Inflammatory macrophage (primary cell): ENCODE data around the gene EIF3L.
A peak's percentile ranks its signal among the peaks of the same experiment; 100 is the strongest.
"Not testable (repeated sequence)": the region's sequence is repeated elsewhere in the genome, so short reads cannot be mapped to it uniquely, and the experiment has no call there.

Source experiments
- DNase-seq, 2 donors: peaks; one replicate each; pipeline ENCODE4 v3.0.0-alpha.2; 2020 to 2022
- total RNA-seq, 18 experiments: gene quantifications; one replicate each; lab custom pipeline; 2026; ENCODE audit warnings: mixed read lengths in 6 of 18, inconsistent platforms in 2 of 18; lab: John Stamatoyannopoulos, UW

The EIF3L gene
- 65.0 to 183 (median 124) reads per million in 18 experiments for total RNA-seq

DNA sequence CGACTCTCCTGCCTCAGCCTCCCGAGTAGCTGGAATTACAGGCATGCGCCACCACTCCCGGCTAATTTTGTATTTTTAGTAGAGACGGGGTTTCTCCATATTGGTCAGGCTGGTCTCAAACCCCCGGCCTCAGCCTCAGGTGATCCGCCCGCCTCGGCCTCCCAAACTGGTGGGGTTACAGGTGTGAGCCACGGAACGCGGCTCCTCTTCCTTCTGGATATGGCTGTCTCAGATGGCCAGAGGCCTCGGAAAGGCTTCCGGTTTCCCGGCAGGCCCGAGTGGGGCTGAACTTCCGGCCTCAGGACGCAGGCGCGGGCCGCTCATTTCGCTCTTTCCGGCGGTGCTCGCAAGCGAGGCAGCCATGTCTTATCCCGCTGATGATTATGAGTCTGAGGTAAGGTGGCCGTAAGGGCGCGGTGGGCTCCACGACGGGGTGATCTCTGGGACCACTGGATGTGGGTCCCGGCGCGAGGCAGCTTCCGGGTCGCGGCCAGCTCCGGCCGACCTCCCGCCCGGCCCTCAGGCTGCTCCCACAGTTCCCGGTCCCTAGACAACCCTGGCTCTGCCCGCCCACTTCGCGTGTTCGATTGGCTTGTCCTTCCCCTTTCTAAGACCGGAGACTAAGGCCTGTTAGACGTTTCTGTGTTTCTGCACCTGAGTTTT lies at the start of gene EIF3L:
TSS of gene EIF3L (plus strand) at position 331 of the 663 bp plus-strand sequence. CDS start at position 362, 31 bp downstream.
- peak; percentile 91 to 95 for DNase-seq

- not testable (repeated sequence) for DNase-seq
Observed at GRCh38 chr22:37799979-37800378, 49.2 kb upstream of the EIF3L start.

DNA sequence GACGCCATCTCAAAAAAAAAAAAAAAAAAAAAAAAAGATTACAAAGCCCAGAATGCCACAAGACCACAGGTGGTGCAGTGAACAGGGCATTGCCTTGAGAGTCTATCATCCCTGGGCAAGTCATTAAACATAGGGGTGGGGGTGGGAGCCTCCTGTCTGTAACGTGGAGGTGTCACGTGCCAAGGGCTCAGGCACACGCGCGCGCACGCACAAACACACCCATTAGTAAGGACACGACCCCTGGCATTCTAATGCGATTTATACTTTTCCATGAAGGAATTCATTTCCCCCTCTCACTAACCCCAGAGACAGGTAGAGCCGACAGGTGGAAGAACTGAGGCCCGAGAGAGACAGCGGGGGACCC lies 47.3 kb upstream of the EIF3L start:
- no peak for DNase-seq

DNA sequence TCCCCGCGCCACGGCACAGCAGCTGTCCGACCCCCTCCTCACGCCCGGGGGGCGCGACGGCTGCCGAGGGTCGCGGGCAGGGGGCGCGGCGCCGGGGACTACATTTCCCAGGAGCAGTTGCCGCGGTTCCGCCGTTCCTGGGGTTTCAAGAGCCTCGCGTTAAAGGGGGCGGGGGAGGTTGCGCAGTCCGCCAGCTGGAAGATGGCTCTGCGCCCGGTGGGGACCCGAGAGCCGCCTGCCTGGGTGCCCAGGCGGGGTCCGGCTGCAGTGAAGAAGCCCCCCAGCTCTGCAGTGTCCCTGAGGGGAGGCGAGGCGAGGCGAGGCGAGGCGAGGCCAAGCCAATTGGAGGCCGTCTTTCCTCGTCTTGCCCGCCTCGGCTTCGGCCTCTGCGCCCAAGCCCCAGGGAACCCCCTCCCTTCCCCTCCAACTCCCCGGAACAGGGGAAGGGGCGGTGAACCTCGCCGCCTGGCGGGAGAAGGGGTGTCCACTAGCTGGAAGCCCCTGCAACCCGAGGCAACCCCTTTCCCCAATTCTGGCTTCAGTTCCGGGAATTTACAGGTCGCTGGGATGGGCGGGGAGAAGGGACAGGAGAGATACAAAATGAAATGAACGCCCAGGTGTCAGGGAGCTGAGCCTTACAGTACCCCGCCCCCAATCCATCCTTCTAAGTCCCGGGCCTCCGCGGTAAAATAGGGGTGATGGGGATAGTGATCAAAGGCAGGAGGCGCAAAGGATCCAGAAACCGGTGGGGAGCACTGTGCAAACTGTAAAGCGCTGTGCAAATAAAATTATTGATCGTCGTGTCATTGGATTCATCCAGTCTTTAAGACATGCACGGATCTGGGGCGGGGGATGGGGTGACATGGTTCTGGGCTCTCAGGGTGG lies 46.7 kb upstream of the EIF3L start:
- DNase-seq, result peak in 1 of 2 donors; percentile 46

DNA sequence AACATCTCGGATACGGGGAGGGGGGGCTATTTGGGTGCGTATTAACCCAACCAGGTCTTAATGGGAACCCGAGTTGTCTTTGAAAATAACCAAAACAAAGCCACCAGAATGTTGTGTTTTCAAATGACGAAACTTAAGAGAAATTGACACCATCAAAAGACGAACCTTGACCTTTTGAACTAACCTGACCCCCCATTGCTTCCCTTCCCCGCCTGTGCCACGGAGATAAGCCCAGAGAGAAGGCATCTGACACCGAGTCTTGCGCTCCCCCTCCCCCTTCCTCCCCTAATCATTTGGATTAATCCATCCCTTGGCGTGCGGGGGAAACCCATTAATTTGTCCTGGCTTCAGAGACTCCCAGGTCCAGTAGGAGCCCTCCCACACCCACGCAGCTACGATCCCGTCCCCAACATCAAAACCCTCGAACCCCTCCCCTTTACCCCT lies 46.0 kb upstream of the EIF3L start:
- DNase-seq, result no peak

GRCh38 chr22:37803639-37804351 lies 45.4 kb upstream of the EIF3L start:
- no peak for DNase-seq

GRCh38 chr22:37804352-37804880 lies 44.8 kb upstream of the EIF3L start:
- no peak for DNase-seq

GRCh38 chr22:37804881-37805809 lies 44.1 kb upstream of the EIF3L start:
- peak; percentile 82 to 83 for DNase-seq

DNA sequence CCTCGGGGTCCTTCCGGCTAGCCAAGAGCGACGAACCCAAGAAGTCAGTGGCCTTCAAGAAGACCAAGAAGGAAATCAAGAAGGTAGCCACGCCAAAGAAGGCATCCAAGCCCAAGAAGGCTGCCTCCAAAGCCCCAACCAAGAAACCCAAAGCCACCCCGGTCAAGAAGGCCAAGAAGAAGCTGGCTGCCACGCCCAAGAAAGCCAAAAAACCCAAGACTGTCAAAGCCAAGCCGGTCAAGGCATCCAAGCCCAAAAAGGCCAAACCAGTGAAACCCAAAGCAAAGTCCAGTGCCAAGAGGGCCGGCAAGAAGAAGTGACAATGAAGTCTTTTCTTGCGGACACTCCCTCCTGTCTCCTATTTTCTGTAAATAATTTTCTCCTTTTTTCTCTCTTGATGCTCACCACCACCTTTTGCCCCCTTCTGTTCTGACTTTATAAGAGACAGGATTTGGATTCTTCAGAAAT lies 43.4 kb upstream of the EIF3L start:
- DNase-seq, result no peak

GRCh38 chr22:37806409-37807333 lies 42.5 kb upstream of the EIF3L start:
- no peak for DNase-seq

DNA sequence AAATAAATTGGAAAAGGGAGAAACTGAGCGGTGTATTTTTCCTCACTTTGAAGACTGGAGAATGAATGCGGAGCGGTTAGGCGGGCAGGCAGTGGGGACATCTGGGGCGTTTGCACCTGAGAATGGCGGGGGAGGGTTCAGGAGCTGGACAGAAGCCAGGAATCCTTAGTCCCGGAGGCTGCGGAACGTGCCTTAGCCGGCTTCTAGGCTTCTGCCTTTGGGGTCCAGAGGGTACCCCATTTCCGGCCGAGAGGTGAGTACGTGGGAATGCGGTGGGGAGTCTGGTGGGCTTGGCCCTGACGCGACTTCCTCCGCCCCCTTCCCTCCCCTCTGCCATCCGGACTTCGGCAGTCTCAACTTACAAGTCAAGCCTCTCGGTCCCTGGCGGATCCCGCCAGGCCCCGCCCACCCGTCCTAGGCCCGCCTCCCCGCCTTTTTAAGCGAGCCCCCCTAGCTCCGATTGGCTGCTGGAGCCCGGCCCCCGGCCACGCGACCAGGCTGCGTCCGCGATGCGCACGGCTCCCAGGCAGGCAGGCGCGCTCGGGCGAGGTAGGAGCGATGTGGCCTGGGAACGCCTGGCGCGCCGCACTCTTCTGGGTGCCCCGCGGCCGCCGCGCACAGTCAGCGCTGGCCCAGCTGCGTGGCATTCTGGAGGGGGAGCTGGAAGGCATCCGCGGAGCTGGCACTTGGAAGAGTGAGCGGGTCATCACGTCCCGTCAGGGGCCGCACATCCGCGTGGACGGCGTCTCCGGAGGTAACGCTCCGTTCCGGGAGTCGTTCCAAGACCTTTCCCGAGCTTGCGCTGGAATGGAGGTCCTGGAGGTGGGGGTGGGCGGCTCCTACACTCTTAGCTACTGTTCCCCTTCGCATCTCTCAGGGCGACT lies 41.6 kb upstream of the EIF3L start, which contains the start of gene GCAT:
TSS of gene GCAT (plus strand) at position 525 of the 884 bp plus-strand sequence. CDS start at position 559, 34 bp downstream.
- peak; percentile 91 to 94 for DNase-seq

GRCh38 chr22:37808294-37808657 lies 40.9 kb upstream of the EIF3L start:
- no peak for DNase-seq

DNA sequence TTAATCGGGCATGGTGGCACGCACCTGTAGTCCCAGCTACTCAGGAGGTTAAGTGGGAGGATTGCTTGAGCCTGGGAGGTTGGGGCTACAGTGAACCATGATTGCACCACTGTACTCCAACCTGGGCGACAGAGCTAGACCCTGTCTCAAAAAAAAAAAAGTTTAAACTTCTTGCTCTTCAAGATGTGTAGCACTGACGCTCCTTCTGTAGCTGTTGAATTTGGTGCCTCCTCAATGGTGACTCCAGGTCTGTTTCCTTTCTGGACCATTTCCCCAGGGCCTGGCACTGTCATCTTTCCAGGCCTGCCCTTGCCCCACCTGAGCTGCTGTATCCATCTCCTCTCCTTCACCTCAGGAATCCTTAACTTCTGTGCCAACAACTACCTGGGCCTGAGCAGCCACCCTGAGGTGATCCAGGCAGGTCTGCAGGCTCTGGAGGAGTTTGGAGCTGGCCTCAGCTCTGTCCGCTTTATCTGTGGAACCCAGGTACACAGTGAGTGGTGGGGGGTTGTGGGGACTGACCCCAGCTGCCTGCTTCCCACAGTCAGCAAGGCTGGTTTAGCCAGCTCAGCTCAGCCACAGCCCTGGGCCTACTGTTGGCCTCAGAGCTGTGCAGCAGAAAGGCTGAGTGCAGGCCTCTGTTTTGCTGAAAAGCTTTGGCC lies 39.4 kb upstream of the EIF3L start:
- DNase-seq, result no peak

DNA sequence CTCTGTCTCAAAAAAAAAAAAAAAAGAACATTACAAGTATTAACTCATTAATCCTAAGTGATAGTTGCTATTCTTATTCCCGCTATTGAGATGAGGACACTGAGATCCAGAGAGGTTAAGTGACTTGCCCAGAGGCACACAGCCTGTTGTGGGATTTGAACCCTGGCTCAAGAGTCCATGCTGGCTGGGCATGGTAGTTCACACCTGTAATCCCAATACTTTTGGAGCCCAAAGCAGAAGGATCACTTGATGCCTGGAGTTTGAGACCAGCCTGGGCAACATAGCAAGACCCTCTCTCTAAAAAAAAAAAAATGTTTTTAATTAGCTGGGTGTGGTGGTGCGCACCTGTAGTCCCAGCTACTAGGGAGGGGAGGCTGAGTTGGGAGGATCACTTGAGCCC lies 37.4 kb upstream of the EIF3L start:
- no peak for DNase-seq

DNA sequence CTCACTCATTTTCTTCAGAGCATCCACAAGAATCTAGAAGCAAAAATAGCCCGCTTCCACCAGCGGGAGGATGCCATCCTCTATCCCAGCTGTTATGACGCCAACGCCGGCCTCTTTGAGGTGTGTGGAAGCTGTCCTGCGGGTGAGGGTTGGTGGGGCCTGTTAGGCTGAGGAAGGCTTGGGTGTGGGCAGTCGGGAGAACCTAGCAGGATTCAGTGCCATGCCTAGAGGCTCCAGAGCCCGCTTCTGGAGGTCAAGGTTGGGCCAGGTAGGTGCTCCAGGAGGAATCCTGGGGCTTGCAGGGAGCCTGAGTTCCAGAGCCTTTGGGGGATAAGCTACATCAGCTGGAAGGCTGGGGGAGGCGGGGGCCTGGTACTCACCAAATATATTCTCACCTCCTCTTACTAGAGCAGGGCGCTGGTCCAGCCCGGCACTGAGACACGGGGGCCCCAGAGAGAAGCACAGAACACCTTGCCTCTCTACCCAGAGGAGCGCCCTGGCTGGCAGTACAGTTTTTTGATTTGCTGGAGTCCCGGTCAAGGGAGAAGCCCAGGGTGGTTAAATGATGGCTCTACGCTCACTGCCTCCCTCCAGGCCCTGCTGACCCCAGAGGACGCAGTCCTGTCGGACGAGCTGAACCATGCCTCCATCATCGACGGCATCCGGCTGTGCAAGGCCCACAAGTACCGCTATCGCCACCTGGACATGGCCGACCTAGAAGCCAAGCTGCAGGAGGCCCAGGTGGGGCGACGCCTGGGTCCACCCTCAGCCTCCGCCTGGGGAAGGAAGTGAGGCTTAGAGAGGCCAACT lies 36.1 kb upstream of the EIF3L start:
- DNase-seq, result no peak

DNA sequence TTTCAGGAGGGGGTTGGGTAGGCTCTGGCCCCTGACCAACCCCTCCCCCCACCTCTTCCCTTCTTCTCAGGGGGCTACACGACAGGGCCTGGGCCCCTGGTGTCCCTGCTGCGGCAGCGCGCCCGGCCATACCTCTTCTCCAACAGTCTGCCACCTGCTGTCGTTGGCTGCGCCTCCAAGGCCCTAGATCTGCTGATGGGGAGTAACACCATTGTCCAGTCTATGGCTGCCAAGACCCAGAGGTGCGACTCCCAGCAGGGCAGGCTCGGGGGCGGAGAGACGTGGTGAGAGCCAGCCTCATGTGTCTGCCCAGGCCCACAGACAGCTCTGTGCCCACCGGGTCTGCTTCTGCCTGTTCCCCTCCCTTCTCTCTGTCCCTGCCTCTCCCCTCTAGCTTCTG lies 33.6 kb upstream of the EIF3L start:
- no peak for DNase-seq

- DNase-seq, result no peak
Observed at GRCh38 chr22:37816543-37817180, 32.6 kb upstream of the EIF3L start.
